Tibial artery (tissue), 4 donors: ENCODE measurements around the gene CACNA1D.

Source experiments
- DNase-seq, 2 donors: peaks; one replicate each; pipeline ENCODE4 v3.0.0-alpha.2; 2019
- H3K27ac ChIP-seq, 2 donors: fragments of 200-600 bp; sonication (generic) in 1 of 2; 1 replicate in 1 of 2; 2 replicates in 1 of 2; pipeline ENCODE4 v1.5.1; 2018 to 2019; ENCODE audit warnings: mild to moderate bottlenecking in 1 of 2
- H3K27me3 ChIP-seq, 2 donors: fragments of 200-600 bp; sonication (generic) in 1 of 2; one replicate each; pipeline versions ENCODE4 v1.5.1 to v1.6.0; 2016 to 2019
- H3K36me3 ChIP-seq, 3 donors: fragments of 200-600 bp; sonication (generic) in 2 of 3; one replicate each; pipeline ENCODE4 v1.5.1; 2016 to 2019; ENCODE audit warnings: mild to moderate bottlenecking in 2 of 3
- H3K4me1 ChIP-seq, 4 donors: fragments of 200-600 bp; sonication (generic) in 2 of 4; 1 replicate in 3 of 4; 2 replicates in 1 of 4; pipeline ENCODE4 v1.5.1; 2016 to 2019
- H3K4me3 ChIP-seq, 2 donors: fragments of 200-600 bp; sonication (generic) in 1 of 2; 1 replicate in 1 of 2; 2 replicates in 1 of 2; pipeline ENCODE4 v1.5.1; 2018 to 2019; ENCODE audit warnings: mild to moderate bottlenecking in 2 of 2
- H3K9me3 ChIP-seq, 3 donors: fragments of 200-600 bp; sonication (generic) in 1 of 3; one replicate each; pipeline ENCODE4 v1.5.1; 2016 to 2019
- CTCF ChIP-seq, 2 experiments: fragments of 200-600 bp in 1 of 2; fragments of 450-650 bp in 1 of 2; IDR thresholded peaks; one replicate each; pipeline ENCODE4 v1.5.1; 2017 to 2019; ENCODE audit warnings: antibody characterized with exemption in 2 of 2, mild to moderate bottlenecking in 1 of 2, moderate library complexity in 1 of 2
- intact Hi-C: fragments of 100-400 bp; cut with DNase I; formaldehyde crosslinking; loops from one replicate; pipeline ENCODE4 v1.15.0; 2023; ENCODE audit warnings: low total_unique reads

CACNA1D gene

GRCh38 chr3:53581671-53582070, 87.3 kb downstream of the CACNA1D start:
- no peak for DNase-seq
- Histone ChIP-seq H3K4me1 (no peaks in the 10 kb centered on the region), H3K27me3 (no peaks in the 10 kb centered on the region), H3K9me3 (no peaks in the 10 kb centered on the region), H3K36me3 (no peaks in the 10 kb centered on the region), H3K27ac (no peak overlapping the region), H3K4me3 (no peak overlapping the region)
- intact Hi-C loops = no loop called here
- TF ChIP-seq CTCF (IDR thresholded peaks at IDR 0.05) = no peak

GRCh38 chr3:53583161-53583690, 88.8 kb downstream of the CACNA1D start:
- Histone ChIP-seq H3K27ac (no peak overlapping the region), H3K4me1 (no peaks in the 10 kb centered on the region), H3K27me3 (no peaks in the 10 kb centered on the region), H3K9me3 (no peaks in the 10 kb centered on the region), H3K36me3 (no peaks in the 10 kb centered on the region), H3K4me3 (no peak overlapping the region)
- intact Hi-C loops = no loop called here
- no peak for DNase-seq
- no peak for TF ChIP-seq CTCF (IDR thresholded peaks at IDR 0.05)

- H3K4me3 ChIP-seq = no peak overlapping the region
- no peak for TF ChIP-seq CTCF (IDR thresholded peaks at IDR 0.05)
- intact Hi-C loops = no loop called here
Observed at GRCh38 chr3:53585049-53585448, 90.6 kb downstream of the CACNA1D start.

GRCh38 chr3:53585627-53586026, 91.2 kb downstream of the CACNA1D start:
- Histone ChIP-seq H3K9me3 (no peaks in the 10 kb centered on the region), H3K36me3 (no peaks in the 10 kb centered on the region), H3K4me3 (no peak overlapping the region), H3K4me1 (no peaks in the 10 kb centered on the region), H3K27me3 (no peaks in the 10 kb centered on the region), H3K27ac (no peak overlapping the region)
- DNase-seq = no peak
- no peak for TF ChIP-seq CTCF (IDR thresholded peaks at IDR 0.05)
- intact Hi-C loops = no loop called here

More at GRCh38 chr3:53585049-53585448, 90.6 kb downstream of the CACNA1D start:
- Histone ChIP-seq H3K27me3 (no peaks in the 10 kb centered on the region), H3K4me1 (no peaks in the 10 kb centered on the region), H3K36me3 (no peaks in the 10 kb centered on the region), H3K9me3 (no peaks in the 10 kb centered on the region), H3K27ac (no peak overlapping the region)
- no peak for DNase-seq

- Histone ChIP-seq H3K27ac (no peak overlapping the region), H3K4me3 (no peak overlapping the region), H3K36me3 (no peaks in the 10 kb centered on the region), H3K9me3 (no peaks in the 10 kb centered on the region), H3K4me1 (no peaks in the 10 kb centered on the region), H3K27me3 (no peaks in the 10 kb centered on the region)
- no peak for DNase-seq
- TF ChIP-seq CTCF (IDR thresholded peaks at IDR 0.05) = no peak
- intact Hi-C loops = no loop called here
Observed at GRCh38 chr3:53588122-53588521, 93.7 kb downstream of the CACNA1D start.

- no peaks in the 10 kb centered on the region for H3K36me3 ChIP-seq
- intact Hi-C loops = no loop called here
- TF ChIP-seq CTCF (IDR thresholded peaks at IDR 0.05) = no peak
- no peaks in the 10 kb centered on the region for H3K4me1 ChIP-seq
- no peaks in the 10 kb centered on the region for H3K27me3 ChIP-seq
- no peak overlapping the region for H3K27ac ChIP-seq
- H3K9me3 ChIP-seq = no peaks in the 10 kb centered on the region
- H3K4me3 ChIP-seq = no peak overlapping the region
- DNase-seq = no peak
Observed at GRCh38 chr3:53589201-53589600, 94.8 kb downstream of the CACNA1D start.
